Stimulated activated CD8-positive, alpha-beta memory T cell treated with anti-CD3 and anti-CD28 coated beads, Interleukin-7, amount 100 ng/mL, for 1 hour (primary cell): ENCODE results near the gene VSTM2B.

Experiments
- DNase-seq, 2 donors: peaks; one replicate each; pipeline ENCODE4 v3.0.0-alpha.2; 2020; ENCODE audit warnings: low read depth in 2 of 2

Gene VSTM2B

GRCh38 chr19:29495901-29496441, 29.8 kb upstream of the VSTM2B start:
- no peak for DNase-seq

- no peak for DNase-seq
Observed at GRCh38 chr19:29497241-29497640, 28.6 kb upstream of the VSTM2B start.

DNA sequence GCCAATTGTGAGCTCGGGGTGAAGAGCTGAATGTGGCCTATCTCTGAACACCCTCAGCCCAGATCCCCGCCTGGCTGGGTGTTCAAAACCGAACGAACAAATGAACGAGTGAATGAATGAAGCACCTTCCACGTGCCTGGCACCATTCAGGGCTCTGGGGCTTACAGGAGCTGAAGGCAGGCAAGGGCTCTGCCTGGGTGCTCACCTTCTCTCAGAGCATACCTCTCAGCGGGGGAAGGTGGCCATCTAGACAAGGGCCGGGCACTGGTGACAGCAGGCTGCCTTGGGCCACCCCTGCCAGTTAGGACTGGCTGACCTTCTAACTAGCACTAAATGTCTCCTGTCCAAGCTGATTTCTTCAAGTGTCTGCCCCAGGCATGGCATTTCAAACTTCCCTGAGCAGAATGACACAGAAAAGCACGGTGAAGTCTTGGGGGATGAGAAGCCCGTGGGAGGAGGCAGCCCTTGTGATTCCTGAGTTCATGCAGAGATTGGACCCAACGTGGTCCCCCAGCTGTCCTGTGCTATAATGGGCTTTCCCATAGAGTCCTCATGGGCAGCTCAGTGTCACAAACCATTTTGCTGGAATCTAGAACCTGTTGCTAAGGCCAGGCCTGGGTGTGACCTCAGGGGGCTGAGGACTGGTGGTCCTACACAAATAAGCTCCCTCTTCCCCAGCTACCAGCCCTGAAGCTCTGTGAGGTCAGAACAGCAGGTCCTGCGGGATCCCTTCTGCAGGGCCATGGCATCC, 27.9 kb upstream of the VSTM2B start:
- DNase-seq = no peak

- DNase-seq = no peak
Observed at GRCh38 chr19:29499261-29499920, 26.4 kb upstream of the VSTM2B start.

GRCh38 chr19:29499921-29500590, 25.7 kb upstream of the VSTM2B start:
- no peak for DNase-seq

- DNase-seq = no peak
Observed at GRCh38 chr19:29501816-29502580, 23.8 kb upstream of the VSTM2B start.

DNA sequence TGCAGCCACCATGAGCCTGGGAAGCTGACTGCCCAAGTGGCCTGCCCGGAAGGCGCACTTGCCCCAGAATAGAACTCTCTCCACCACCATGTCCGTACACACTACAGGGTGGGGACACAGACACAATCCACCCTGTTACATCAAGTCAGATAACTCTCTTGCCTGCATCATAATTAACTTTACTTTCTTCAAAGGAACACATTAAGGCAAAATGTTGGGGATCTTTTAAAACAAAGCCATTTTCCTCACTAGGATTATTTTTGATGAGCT, 23.3 kb upstream of the VSTM2B start:
- DNase-seq = no peak

- no peak for DNase-seq
Observed at GRCh38 chr19:29503140-29503758, 22.5 kb upstream of the VSTM2B start.

- DNase-seq = no peak
Observed at GRCh38 chr19:29503785-29504184, 22.0 kb upstream of the VSTM2B start.

DNA sequence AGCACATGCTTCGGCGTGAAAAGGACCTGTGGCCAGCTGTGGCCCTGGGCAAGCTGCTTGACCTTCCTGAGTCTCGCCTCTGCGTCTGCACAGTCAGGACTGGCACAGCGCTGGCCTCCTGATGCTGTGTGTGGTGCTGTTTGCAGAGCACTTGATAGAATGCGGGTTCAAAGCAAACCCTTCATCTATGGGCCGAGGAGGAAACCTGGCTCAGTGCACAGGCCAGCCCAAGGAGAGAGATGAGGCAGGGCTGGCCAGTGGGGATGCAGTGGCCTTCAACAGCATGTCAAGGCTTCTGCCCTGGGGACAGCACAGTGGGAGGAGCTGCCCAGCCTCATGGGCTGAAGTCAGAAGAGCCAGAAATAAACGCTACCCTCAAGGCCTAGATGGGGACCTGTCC, 21.3 kb upstream of the VSTM2B start:
- DNase-seq = no peak

- no peak for DNase-seq
Observed at GRCh38 chr19:29505097-29505824, 20.5 kb upstream of the VSTM2B start.

DNA sequence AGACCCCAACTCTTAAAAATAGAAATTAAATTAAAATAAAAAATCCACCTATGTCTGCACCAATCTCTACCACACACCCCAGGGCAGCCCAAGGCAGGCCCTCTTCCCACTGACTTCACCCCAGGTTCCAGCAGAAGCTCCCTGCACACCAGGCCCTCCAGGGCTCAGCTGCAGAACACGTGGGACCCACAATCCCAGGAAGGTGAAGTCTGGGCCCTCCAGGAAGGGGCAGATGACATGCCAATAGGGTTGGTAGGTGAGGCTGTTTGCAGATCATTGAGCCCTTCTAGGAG, 19.2 kb upstream of the VSTM2B start:
- DNase-seq = no peak

GRCh38 chr19:29507081-29507860, 18.5 kb upstream of the VSTM2B start:
- no peak for DNase-seq

DNA sequence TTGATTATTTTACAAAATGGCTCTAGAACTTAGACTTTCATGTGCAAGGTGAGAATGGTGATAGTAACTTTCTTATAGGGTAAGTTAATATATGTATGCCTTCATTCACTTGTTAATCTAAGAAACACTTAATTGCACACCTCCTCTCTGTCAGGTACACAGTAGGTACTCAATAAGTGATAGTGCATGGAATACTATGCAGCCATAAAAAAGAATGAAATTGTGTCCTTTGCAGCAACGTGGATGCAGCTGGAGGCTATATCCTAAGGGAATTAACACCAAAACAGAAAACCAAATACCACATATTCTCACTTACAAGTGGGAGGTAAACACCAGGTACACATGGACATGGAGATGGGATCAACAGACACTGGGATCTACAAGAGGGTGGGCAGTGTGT, 17.6 kb upstream of the VSTM2B start:
- no peak for DNase-seq

GRCh38 chr19:29509456-29509855, 16.3 kb upstream of the VSTM2B start:
- DNase-seq = no peak

DNA sequence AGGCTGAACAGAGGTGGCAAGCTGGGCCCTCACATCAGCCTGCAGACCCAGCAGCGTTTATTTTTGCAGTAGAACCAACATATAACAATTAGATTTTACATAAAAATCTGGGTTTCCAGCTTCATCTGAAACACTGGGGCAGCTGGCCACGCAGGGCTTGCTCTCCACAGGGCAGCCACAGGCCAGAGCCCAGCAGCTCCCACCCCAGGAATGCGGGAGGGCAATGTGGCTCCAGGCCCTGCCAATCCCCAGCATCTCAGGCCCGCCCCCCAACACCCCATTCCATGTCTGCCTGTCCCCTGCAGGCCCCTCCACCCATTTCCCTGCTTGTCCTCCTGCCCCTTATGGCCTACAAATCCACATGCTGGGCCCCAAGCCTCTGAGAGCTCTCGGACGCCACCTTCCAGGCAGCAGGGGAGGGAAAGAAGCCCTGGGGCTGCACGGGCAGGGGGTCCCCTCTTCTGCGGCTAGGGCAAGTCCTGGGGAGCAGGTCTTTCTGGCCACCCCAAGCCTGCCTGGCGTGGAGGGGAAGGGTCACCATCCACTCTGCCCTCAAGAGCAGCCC, 15.0 kb upstream of the VSTM2B start:
- no peak for DNase-seq

- no peak for DNase-seq
Observed at GRCh38 chr19:29511768-29512167, 14.0 kb upstream of the VSTM2B start.

DNA sequence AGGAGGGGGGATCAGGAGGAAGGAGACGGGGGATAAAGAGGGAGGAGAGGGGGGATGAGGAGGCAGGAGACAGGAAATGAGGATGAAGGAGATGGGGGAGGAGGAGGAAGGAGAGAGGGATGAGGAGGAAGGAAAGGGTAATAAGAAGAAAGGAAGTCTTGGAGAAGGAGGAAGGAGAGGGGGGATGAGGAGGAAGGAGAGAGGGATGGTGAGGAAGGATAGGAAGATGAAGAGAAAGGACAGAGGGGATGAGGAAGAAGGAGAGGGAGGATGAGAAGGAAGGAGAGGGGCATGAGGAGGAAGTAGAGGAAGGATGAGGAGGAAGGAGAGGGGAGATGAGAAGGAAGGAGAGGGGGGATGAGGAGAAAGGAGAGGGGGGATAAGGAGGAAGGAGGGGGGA, 13.0 kb upstream of the VSTM2B start:
- no peak for DNase-seq

DNA sequence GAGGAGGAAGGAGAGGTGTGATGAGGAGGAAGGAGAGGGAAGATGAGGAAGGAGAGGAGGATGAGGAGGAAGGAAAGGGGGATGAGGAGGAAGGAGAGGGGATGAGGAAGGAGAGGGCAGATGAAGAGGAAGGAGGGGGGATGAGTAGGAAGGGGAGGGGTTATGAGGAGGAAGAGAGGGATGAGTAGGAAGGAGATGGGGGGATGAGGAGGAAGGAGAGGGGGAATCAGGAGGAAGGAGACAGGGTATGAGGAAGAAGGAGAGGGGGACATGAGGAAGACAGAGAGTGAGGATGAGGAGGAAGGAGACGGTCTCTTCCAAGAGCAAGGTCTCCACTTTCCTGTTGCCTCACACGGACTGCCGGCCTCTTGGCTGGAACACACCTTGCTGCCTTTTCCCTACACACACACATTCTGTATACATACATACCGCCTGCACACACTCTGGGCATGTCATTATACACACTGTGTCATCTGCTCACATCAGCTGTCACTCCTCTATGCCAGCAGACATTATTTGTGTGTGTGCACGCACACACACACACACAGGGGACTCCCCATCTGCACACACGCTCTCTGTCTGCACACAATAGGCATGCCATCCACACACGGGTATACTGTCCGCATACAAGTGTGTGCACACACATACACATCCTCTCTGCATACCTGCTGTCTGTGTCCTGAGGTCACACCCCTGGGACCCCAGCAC, 11.1 kb upstream of the VSTM2B start:
- DNase-seq = no peak

DNA sequence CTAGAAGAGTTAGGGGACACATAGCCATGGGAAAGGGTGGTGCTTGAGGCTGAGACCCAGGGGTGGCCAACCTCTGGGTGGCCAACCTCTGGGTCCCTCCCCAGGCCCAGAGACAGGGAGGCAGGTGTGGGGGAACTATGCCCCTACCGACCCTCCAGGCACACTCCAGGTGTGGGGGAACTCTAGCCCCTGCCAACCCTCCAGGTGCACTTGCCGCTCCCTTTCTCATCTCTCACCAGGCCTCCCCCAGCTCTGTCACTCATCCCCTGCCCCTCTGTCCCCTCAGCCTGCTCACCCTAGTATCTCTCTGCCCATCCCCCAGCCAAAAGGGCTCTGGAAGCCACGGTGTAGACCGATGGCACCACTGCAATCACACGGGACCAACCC, 10.6 kb upstream of the VSTM2B start:
- DNase-seq = no peak
